CD4-positive, alpha-beta T cell treated with Interleukin-10 for 1 hour (primary cell): ENCODE results near the gene ZNF423.

ENCODE experiments used
- DNase-seq: peaks from one replicate; pipeline ENCODE4 v3.0.0-alpha.2; 2020

The ZNF423 gene

DNA sequence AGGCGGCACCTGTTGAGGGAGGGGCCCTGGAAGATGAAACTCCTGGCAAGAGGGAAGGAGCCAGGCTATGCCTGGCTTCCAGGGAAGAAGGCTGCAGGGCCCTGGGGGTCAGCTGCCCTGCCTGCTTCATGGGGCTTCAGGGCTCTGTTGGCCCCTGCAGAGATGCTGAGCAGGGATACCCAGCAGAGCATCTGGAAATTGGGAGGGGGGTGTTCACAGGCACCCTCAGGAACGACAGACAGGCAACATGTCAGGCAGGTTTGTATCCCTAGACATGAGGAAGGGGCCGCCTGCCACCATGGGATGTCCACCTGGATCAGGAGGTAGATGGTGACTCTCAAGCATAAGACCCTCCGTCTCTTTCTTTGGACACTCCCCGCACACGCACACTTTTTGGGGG, 13.8 kb upstream of the ZNF423 start:
- DNase-seq, result no peak

DNA sequence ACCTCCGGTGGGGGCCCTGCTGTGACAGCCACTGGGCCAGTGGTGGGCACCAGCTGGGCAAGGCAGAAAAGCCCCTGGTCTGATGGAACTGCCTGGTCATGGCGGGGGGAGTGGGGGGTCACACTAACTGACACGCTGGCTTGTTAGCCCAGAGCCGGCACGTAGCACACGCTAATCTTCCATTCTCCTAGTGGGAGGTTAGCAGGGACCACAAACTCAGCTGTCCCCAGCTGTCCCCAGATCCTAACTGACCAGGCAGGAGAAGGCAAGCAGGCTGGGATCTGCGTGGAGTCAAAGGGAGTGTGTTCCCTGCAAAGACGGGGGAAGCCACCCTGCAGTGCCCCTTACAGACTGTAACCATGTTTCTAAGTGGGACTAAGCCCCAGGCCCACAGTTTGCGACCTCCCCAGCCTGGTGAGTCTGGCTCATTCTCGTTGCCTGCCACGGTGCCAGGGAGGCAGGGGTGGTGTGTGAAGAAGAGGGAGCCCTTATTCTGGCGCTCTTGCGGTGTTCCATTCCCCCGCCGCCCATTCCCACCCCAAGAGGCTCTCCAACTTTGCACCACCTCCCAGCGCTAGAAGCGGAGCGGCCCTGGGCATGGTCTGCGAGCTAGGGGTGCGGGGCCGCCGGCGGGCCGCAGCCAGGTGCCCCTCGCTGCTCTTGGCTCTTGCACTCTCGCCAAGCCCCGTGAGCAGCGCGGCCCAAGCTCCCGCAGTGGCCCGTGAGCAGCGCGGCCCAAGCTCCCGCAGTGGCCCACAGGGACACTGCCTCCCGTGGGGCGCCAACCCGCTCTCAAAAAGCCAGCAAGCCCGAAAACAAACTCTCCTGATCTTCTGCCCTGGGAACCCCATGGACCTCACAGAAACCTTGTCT, 12.1 kb upstream of the ZNF423 start:
- no peak for DNase-seq

DNA sequence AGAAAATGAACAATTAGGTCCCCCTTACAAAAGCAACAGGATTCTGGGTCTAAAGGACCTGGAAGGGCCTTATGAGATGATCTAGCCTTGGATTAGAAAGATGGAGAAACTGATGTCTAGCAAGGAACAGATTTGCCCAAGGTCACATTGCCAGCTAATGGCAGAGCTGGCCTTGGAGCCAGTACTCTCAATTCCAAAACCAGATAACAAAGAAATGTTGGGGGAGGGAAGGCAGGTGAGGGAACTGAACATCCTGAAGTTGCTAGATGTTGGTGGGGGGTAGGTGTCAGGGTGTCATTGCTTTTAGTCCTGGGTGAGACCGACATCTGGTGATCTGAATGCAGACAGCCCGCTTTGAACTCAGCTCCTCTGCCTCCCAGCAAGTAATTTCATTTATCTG, 11.3 kb upstream of the ZNF423 start:
- DNase-seq, result no peak

DNA sequence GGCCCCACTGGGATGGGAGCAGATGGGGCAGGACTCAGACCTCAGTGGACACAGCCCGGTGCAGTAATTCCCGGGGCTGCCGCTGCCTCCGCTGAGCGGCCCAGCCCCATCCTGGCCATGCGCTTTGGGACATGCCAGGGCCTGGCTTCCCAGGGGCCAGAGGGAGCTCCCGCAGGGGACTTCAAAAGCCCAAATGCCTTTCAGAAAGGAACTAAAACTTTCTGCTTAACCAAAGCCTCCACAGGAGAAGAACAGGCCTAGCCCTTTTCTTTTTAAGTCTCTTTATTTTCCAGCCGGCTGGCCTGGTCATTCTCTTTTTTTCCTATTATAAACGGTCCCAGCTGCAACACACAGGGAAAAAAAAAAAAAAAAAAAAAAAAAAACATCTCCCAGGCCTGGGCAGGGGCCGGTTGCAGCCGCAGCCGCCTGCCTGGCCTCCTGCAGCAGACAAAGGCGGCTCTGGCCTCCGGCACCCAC, 10.7 kb upstream of the ZNF423 start:
- no peak for DNase-seq

DNA sequence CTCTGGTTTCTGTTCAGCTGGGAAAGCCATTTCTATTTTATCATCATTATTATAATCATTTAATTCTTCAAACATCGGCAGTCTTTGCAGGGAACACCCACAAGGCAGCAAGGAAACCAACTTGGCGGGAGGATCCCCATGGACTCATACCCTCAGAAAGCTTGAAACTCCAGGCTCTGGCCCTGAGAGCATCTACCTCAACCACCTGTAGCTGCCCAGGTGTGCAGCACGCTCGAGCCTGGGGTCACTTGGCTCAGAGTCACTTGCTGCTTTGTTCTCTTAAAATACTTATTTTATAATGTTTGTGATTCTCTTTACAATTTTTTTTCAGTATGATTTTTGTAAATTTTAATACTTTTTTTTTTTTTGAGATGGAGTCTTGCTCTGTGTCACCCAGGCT, 6.8 kb upstream of the ZNF423 start:
- no peak for DNase-seq

DNA sequence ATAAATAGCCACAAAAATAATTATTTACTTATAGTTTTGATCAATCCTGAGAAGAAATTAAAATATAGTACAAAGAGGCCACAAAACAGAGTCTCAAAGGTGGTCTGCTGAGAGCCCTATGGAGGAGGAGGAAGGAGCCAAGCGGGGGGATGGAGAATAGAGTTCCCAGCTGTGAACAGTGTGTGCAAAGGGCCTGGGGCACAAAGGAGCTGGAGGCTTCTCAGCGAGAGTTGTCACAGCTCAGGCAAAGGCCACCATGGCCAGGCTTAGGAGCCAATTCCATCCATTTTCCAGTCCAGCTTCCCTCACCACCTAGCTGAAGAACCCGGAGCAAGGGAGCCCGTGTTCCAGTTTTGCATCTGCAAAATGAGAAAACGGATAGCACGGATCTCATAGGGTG, 5.4 kb upstream of the ZNF423 start:
- DNase-seq, result no peak

DNA sequence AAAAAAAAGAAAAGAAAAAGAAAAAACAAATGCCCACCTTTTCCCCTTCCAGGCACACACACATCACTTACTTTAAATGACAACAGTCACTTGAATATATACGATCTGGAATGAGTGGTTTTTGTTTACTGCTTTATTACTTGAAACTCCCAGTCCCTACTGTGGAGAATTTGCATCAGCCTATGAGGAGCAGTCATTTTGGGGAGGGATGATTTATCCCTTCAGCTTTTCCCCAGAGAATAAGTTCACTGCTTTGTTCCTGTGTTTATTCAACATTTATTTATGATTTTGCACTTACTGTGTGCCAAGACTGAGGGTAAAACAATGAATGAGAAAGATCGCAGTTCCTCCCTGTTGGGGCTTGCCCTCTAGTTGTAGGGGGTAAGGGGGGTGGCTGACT, 4.7 kb upstream of the ZNF423 start:
- DNase-seq, result no peak

DNA sequence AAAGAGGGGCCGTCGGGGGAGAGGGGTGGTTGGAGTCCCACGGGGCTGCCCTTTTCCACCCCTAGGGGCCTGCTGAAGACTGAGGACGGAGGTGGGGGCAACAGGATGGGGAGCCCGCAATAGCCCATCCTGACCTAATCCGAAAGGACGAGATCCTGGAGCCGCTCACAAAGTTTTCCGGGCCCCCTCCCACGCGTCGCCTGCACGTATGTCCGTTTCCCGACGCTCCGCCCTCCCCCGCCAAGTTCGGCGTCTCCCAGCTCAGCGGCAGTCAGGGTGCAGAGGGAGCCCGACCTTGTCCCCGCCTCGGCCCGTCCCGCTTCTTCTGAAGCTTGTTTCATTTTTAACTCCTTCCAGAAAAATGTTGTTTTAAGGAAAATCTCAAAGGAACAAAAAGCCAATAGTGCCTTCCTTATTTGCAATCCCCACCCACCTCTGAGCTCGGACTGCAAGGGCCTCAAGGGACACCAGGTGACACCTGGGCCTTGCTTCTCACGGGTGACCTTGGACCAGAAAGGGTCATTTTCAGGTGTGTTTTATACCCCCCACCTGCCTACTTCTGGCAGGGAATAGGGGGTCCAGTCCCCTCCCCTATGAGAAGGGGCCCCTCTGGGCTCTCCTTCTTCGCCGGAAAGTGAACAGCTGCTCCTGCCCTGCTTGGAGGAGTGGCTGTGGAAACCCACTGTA, 3.4 kb upstream of the ZNF423 start:
- DNase-seq, result no peak

DNA sequence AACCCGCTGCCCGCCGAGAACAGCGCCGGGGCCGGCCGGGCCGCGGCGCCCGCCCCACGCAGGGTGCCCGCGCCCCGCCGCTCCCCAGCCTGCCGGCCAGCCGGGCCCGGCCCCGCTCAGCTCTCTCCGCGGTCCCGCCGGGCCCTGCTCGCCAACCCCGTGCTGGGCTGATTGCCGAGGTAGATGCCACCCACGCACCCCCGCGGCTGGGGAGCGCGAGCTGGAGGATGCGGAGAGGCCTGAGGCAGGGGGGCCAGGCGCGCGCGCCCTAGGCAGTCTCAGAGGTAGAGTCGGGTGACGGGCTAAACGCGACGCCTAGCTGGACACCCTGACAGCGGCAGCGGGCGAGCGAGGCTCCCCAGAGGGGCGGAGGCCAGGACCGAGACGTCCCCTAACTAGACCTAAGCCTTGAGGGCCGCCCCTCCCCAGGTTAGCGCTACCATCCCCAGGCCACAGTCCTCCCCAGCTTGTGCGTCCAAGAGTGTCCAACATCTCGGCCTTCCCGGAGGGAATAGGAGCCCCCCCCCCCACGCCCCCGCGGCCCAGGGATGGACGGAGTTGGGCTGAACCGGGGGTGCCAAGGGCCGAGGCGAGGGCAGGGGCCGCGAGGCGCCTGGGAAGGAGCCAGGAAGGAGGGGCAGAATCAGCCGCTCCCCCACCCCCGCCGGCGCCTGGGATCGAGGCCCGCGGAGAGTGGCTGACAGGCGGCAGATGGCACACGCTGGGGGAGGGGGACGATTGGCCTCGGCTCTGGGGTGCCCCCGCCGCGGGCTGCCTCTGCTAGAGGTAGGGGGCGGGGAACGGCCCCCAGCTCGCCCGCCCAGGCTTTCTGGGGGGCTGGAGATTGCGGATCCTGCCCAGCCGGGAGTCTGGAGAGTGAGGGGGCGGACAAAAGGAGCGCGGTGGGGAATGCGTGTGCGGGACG, 2.5 kb upstream of the ZNF423 start:
- peak; percentile 3 for DNase-seq

DNA sequence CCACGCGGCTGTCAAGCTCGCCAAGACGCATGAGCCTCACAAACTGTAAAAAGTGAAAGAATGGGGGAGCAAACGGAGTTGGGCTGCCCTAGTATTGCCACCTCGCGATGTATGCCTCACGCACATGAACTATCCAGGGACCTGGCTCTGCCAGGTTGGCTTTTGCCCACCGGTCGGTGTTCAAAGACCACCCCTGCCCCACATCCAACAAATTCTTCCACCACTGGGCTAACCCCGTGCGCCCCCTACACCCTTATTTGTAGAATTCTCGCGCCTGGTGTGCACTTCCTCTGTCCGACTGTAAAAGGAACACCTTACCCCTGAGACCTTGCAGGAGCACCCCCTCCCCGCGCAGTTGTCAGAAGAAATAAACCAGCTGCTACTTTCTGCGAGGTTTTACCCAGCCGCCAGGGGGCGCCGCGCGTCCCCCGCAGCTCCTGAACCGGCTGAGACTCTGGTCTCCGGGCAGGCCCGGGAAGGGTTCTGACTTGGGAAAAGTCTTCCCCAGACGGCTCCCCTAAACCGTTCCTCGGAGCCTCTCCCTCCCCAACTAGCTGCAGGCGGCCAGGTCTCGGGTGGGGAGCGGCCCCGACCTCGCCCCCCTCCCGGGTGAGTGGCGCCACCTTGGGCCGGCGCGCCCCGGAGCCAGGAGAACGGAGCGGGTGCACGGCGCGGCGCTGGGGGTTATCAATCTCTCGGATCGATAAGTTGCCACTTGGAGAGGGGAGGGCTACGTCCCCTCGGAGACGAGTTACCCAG, 1.7 kb upstream of the ZNF423 start:
- DNase-seq, result peak; percentile 39

DNA sequence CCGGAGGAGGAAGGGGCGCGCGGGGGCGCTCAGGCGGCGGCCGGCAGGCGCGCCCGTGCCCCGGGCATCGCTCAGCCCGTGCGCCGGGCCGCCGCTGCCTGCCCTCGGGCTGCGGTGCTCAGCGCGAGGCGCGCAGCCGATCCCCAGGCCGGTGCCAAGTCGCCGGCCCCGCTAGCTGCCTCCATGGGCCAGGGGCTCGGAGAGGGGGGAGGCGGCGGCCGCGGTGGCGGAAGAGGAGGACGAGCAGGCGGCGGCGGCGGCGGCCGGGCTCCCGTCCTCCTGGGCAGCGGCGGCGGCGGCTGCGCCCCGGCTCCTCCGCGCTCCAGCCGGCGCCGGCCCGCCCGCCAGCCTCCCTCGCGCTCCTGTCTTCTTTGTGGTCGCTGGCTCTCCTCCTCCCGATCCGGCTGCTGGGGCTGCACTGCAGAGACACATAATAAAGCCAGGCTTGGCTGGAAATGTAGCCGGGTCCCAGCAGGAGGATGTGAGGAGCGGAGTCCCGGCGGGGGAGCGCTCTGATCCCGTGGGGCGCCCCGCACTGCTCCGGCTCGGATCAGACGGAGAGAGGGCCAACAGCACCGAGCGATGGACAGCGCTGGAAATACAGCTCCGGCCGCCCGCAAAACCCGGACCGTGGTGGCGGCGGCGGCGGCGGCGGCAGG, 889 bp upstream of the ZNF423 start:
- DNase-seq, result no peak

DNA sequence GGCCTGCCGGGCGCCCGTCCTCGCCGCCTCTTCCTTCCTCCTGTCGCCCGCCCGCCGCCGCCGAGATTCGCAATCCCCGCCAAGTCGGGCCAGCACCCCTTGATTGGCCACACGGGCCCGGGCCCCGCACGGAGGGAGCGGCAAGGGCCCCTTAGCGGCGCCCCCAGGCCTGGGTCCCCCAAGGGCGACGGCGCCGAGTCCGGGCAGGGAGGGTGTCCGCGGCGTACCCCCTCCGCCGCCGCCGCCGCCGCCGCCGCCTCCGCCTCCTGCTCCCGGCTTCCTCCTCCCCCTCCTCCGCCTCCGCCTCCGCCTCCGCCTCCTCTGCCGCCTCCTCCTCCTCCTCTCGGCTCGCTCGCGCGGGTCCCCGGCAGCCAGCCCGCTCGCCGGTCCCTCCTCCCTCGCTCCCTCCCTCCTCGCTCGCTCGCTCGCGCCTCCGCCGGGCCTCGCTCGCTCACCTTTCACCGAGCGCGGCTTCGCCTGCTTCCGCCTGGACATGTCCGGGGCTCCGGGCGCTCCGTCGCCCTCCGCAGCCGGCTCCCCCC, 561 bp downstream of the ZNF423 start:
- peak; percentile 58 for DNase-seq

DNA sequence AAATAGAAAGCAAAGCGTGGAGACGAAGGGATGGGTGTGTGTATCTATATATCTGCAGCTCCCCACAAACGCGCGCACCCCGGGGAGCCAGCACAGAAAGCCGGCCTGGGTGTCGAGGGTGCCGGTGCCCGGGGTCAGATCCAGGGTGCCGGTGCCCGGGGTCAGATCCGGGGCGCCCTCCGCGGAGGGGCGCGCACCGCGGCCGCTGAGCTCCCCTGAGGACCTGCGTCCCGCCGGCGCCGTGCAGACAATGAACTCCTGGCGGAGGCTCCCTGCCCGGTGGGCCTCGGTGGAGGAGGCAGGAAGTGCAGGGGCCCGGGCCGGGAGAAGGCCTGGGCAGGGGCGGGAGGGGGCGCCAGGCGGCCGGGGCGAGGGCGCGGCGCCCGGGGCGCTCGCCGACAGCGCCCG, 1.1 kb downstream of the ZNF423 start:
- no peak for DNase-seq

DNA sequence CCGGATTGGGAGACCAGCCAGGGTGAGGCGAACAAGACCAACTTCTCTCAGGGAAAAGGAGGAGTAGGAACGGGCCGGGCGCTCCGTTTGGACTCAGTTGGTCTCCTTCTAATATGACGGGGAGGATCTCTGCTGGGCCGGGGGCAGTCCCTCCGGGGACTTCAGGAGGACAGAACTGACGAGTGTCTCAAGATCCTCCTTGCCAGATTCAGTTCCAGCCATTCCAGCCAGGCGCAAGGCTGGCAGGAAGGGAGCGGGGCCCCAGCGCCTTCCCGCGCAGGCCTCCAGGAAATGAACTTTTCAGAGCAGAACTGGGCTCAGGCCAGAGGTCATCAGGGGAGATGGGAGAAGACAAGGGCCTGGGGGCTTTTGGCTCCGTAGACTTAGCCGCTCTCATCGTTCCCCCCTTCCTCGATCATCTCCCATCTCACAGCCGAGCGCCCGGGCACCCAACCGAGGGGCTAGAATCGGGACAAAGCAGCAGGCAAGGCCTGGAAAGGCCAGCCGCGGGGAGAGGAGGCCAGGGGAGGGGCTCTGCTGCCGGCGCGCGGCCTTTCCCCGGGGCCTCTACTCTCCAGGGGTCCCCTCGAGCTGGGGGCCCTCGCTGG, 1.6 kb downstream of the ZNF423 start:
- DNase-seq, result no peak

DNA sequence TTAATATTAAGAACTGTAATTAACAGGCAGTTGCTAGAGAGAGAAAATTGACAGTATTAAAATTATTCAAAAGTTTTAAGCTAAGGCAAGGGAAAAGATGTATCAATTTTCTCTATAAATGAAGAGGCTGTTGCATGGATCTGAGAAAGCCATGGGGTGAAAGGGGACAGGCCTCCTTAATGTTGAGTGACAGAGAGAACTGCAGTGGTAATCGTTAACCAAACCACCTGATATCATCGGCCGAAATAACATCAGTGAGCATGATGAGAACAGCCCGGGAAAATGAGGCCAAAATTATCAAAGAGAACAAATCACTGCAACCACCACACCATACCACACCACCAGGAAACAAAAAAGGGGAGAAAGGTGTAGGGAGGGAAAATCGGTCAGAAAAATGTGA, 3.6 kb downstream of the ZNF423 start:
- DNase-seq, result no peak

DNA sequence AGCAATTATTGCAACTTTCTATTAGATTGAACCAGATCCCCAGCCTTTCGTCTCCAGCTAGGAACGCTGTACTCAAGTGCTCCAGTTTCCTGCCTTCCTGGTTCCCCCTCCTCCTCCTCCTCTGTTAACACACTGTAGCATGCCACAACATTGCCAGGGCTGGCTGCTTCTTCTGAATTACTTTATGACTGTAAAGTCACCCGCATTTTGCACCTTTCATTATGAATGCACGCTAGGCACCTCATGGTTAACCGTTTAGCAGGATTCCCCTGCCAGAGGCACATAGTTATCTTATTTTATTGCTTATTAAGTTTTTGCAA, 4.5 kb downstream of the ZNF423 start:
- DNase-seq, result no peak

DNA sequence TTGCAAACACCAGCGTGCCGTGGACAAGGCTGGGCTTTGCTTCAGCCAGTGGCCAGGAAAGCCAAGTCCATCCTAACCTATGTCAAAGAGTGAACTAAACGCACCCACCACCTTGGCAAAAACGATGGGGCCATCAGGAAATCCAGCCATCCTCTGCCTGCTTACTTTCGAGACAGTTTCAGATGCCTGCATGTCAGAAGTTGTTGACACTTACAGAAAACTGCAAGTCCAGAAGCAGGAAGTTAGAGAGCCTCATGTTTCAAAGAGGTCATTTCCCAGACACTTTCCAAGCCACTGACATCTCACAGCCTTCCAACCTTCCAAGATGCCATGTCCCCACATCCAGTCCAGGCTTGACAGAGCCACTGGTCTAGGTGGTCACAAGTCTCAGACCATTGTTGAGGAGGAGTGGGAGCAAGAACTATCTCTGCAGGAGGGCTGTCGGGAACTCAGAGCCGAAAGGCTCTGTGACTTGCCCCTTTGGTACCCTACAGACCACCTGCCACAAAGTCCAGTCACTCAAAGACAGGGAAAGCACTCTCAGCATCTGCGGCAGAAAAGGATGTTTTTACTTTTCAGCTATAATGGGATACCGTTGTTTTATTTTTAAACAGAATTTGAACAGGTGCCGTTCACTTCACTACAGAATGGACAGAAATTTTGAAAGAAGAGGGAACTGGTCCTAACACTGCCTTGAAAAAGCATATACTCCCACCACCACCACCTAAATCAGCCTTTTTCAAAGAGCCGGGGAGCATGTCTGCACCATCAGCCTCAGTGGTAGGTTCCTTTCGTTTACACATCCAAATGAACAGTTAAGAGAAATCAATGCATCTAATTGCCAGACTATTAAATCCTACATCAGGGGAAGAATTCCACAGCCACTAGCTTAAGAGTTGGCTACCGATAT, 5.1 kb downstream of the ZNF423 start:
- DNase-seq, result no peak

DNA sequence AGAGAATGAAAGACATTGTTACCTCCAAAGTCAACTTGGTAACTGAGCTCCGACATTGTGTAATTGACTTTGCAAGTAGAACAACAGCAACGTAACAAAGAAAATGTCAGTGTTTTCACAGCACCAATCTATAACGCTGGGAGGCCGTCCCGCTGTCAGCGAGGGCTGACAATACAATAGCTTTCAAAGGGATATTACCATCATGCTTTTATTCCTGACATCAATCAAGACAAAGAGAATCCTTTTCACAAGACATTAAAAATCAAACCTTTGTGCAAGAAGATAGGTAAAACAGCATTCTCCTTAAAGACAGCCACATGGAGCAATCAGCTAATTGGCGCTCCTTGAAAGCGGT, 6.2 kb downstream of the ZNF423 start:
- no peak for DNase-seq

DNA sequence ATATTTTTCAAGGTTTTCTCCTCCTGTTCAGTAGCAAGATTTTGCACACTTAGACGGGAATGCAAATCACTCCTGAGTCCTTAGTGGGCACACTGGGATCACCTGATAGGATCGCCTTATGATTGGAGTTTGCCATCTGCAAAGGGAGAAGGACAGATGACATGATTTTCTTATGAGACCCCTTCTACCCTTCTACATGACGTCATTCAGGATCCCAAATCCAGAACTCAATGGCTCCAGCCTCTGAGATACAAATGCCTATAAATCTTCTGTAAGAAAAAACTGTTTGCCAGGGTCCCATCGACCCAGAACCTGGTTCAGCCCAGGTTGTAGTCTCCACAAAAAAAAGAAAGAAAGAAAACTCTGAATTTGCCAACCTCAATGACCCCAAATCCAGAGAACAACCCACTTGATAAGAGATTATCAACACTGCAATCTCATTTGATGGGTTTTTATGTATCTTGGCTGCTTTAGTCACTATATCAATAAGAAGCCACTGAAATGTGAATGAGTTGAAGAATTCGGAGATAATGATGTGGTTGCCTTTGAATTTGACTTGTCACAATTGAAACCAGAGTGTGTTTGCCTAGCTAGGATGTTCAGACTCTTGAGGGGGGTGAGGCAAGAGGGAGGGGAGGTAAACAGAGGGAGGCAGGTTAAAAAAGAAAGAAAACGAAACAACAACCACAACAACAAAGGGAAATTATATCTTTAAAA, 6.7 kb downstream of the ZNF423 start:
- DNase-seq, result no peak

DNA sequence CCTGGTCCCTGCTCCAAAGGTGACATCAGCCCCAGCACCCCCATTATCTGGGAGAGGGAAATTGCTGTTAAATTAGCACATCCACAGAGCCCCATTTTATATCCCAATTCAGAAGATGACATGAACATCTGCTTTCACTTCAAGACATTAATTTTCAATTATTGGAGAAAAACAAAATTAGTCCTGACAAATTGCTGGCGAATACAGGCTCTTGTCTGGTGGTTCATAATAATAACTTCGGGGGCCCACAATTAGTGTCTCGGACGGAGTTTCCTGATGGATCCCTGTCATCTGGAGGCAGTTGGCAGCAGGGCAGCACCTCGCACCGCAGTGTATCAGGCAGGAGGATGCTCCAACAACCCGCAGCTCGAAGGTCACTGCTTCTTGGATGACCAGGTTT, 7.4 kb downstream of the ZNF423 start:
- DNase-seq, result no peak
